Activated T-cell treated with anti-CD3 and anti-CD28 coated beads, Interleukin-2, amount 50 U/mL, for 4 hours (primary cell): Measurements from ENCODE around the gene ITPRID1. TPM values are rescaled to one million over a fixed set of nuclear protein-coding genes. Genes with fewer than 3 reads are reported as not detected.

ENCODE experiments used
- ATAC-seq, 2 donors: fragments of 200-7000 bp; cut with Tn5 transposase; one replicate each; pipeline ENCODE4 v1.10.0; 2021
- DNase-seq: peaks from one replicate; pipeline ENCODE4 v3.0.0-alpha.2; 2020
- H3K27me3 Mint-ChIP-seq: one replicate; pipeline ENCODE4 v1.8.0; 2021; ENCODE audit warnings: low read depth, mixed read lengths
- H3K36me3 Mint-ChIP-seq: one replicate; pipeline ENCODE4 v1.8.0; 2022; ENCODE audit warnings: mixed read lengths; ENCODE audit not compliant: insufficient read depth
- H3K4me1 Mint-ChIP-seq: one replicate; pipeline ENCODE4 v1.8.0; 2021; ENCODE audit warnings: low read depth, mixed read lengths
- H3K4me3 Mint-ChIP-seq: one replicate; pipeline ENCODE4 v1.8.0; 2021; ENCODE audit warnings: mild to moderate bottlenecking, moderate library complexity, mixed read lengths
- H3K9me3 Mint-ChIP-seq: one replicate; pipeline ENCODE4 v1.8.0; 2021; ENCODE audit warnings: mixed read lengths
- total RNA-seq, 3 donors: library from RNA; stranded (reverse); gene quantifications; one replicate each; pipeline ENCODE4 v1.2.1, GENCODE V29; 2021

The ITPRID1 gene
- total RNA-seq, 3 donors from 2014 or later, result not detected

GRCh38 chr7:31683445-31684225 is 169.7 kb downstream of the ITPRID1 start:
- H3K9me3 Mint-ChIP-seq, result no peaks in the 10 kb centered on the region
- ATAC-seq (no peak), DNase-seq (no peak)
- H3K4me3 Mint-ChIP-seq, result no peak overlapping the region
- H3K27me3 Mint-ChIP-seq, result no peaks in the 10 kb centered on the region
- no peaks in the 10 kb centered on the region for H3K36me3 Mint-ChIP-seq
- H3K4me1 Mint-ChIP-seq, result no peaks in the 10 kb centered on the region

GRCh38 chr7:31687024-31687748 is 173.3 kb downstream of the ITPRID1 start, which contains the start of gene PPP1R17:
Gene PPP1R17, plus strand, starts transcription at chr7:31687215. Its CDS starts 5,227 bp downstream, at chr7:31692442.
- H3K4me1 Mint-ChIP-seq, result no peaks in the 10 kb centered on the region
- no peak for DNase-seq
- no peak for ATAC-seq
- no peaks in the 10 kb centered on the region for H3K9me3 Mint-ChIP-seq
- H3K36me3 Mint-ChIP-seq, result no peaks in the 10 kb centered on the region
- H3K4me3 Mint-ChIP-seq, result no peak within 1 kb of the TSS
- no peaks in the 10 kb centered on the region for H3K27me3 Mint-ChIP-seq

- Mint-ChIP-seq H3K36me3 (no peaks in the 10 kb centered on the region), H3K27me3 (no peaks in the 10 kb centered on the region), H3K9me3 (no peaks in the 10 kb centered on the region), H3K4me3 (no peak overlapping the region), H3K4me1 (no peaks in the 10 kb centered on the region)
- DNase-seq, result no peak
- ATAC-seq, result no peak
Observed at GRCh38 chr7:31688372-31688771, 174.5 kb downstream of the ITPRID1 start.

- no peak for ATAC-seq
Observed at GRCh38 chr7:31688996-31689395, 175.1 kb downstream of the ITPRID1 start.

GRCh38 chr7:31690935-31691334 is 177.0 kb downstream of the ITPRID1 start:
- H3K36me3 Mint-ChIP-seq, result no peaks in the 10 kb centered on the region
- no peak for DNase-seq
- no peaks in the 10 kb centered on the region for H3K9me3 Mint-ChIP-seq
- H3K27me3 Mint-ChIP-seq, result no peaks in the 10 kb centered on the region
- H3K4me3 Mint-ChIP-seq, result no peak overlapping the region
- no peak for ATAC-seq
- H3K4me1 Mint-ChIP-seq, result no peaks in the 10 kb centered on the region

More at GRCh38 chr7:31688996-31689395, 175.1 kb downstream of the ITPRID1 start:
- Mint-ChIP-seq H3K4me1 (no peaks in the 10 kb centered on the region), H3K9me3 (no peaks in the 10 kb centered on the region), H3K27me3 (no peaks in the 10 kb centered on the region), H3K4me3 (no peak overlapping the region), H3K36me3 (no peaks in the 10 kb centered on the region)
- DNase-seq, result no peak

- Mint-ChIP-seq H3K9me3 (no peaks in the 10 kb centered on the region), H3K4me3 (no peak overlapping the region), H3K4me1 (no peaks in the 10 kb centered on the region), H3K27me3 (no peaks in the 10 kb centered on the region), H3K36me3 (no peaks in the 10 kb centered on the region)
- ATAC-seq (no peak), DNase-seq (no peak)
Observed at GRCh38 chr7:31692451-31692850, 178.6 kb downstream of the ITPRID1 start.

GRCh38 chr7:31692871-31693270 is 179.0 kb downstream of the ITPRID1 start:
- ATAC-seq (no peak), DNase-seq (no peak)
- Mint-ChIP-seq H3K4me3 (no peak overlapping the region), H3K27me3 (no peaks in the 10 kb centered on the region), H3K4me1 (no peaks in the 10 kb centered on the region), H3K9me3 (no peaks in the 10 kb centered on the region), H3K36me3 (no peaks in the 10 kb centered on the region)

- Mint-ChIP-seq H3K4me1 (no peaks in the 10 kb centered on the region), H3K4me3 (no peak overlapping the region), H3K9me3 (peaks cover 1% of the 10 kb centered on the region), H3K36me3 (no peaks in the 10 kb centered on the region), H3K27me3 (no peaks in the 10 kb centered on the region)
- ATAC-seq (no peak), DNase-seq (no peak)
Observed at GRCh38 chr7:31695859-31696614, 182.1 kb downstream of the ITPRID1 start.

GRCh38 chr7:31699050-31699449 is 185.2 kb downstream of the ITPRID1 start:
- Mint-ChIP-seq H3K27me3 (no peaks in the 10 kb centered on the region), H3K4me3 (no peak overlapping the region), H3K36me3 (no peaks in the 10 kb centered on the region), H3K9me3 (peaks cover 4% of the 10 kb centered on the region), H3K4me1 (no peaks in the 10 kb centered on the region)
- DNase-seq, result no peak
- ATAC-seq, result no peak

GRCh38 chr7:31702354-31702753 is 188.5 kb downstream of the ITPRID1 start:
- Mint-ChIP-seq H3K9me3 (peaks cover 4% of the 10 kb centered on the region), H3K36me3 (no peaks in the 10 kb centered on the region), H3K4me1 (no peaks in the 10 kb centered on the region), H3K4me3 (no peak overlapping the region), H3K27me3 (no peaks in the 10 kb centered on the region)
- no peak for DNase-seq
- no peak for ATAC-seq

GRCh38 chr7:31705377-31705776 is 191.5 kb downstream of the ITPRID1 start:
- Mint-ChIP-seq H3K36me3 (no peaks in the 10 kb centered on the region), H3K4me3 (no peak overlapping the region), H3K9me3 (peaks cover 4% of the 10 kb centered on the region), H3K4me1 (no peaks in the 10 kb centered on the region), H3K27me3 (no peaks in the 10 kb centered on the region)
- no peak for ATAC-seq
- DNase-seq, result no peak

- Mint-ChIP-seq H3K27me3 (no peaks in the 10 kb centered on the region), H3K4me3 (no peak overlapping the region), H3K9me3 (no peaks in the 10 kb centered on the region), H3K36me3 (no peaks in the 10 kb centered on the region), H3K4me1 (no peaks in the 10 kb centered on the region)
- no peak for ATAC-seq
- DNase-seq, result no peak
Observed at GRCh38 chr7:31707089-31707488, 193.2 kb downstream of the ITPRID1 start.
